HG02981 (cell line): ENCODE data around the gene IPPK.

ENCODE experiments used
- ATAC-seq: cut with Tn5 transposase; IDR thresholded peaks from one replicate; pipeline ENCODE4 v1.9.1; 2021; ENCODE audit warnings: mild to moderate bottlenecking, moderate library complexity; ENCODE audit not compliant: unreplicated experiment

IPPK gene

DNA sequence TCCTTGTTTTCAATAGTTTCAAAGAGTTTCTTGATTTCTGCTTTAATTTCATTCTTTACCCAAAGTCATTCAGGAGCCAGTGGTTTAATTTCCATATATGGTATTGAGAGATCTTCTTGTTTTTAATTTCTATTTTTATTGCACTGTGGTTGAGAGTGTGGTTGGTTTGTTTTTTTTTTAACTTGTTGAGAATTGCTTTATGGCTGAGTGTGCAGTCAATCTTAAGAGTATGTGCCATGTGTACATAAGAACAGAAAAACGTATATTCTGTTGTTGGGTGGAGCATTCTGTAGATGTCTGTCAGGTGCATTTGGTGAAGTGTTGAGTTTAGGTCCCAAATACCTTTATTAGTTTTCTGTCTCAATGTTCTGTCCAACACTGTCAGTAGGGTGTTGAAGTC, 26.7 kb upstream of the IPPK start:
- no peak for ATAC-seq

DNA sequence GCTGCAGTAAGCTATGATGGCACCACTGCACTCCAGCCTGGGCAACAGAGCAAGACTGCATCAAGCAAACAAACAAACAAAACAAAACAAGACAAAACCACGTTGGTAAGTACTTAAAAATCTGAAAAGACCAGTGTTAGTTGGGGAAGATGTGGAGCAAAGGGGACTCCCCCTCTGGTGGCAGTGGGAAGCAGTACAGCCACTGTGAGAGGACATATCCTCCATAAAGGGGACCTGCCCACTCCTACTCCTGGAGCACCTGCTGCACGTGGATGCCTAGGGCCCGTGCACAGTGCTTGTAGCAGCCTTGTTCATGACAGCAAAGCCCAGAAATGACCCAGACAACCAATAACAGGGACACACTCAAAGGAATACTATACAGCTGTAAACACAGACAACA, 17.0 kb upstream of the IPPK start:
- ATAC-seq = no peak

GRCh38 chr9:92685022-92685421, 15.1 kb upstream of the IPPK start:
- ATAC-seq = no peak

DNA sequence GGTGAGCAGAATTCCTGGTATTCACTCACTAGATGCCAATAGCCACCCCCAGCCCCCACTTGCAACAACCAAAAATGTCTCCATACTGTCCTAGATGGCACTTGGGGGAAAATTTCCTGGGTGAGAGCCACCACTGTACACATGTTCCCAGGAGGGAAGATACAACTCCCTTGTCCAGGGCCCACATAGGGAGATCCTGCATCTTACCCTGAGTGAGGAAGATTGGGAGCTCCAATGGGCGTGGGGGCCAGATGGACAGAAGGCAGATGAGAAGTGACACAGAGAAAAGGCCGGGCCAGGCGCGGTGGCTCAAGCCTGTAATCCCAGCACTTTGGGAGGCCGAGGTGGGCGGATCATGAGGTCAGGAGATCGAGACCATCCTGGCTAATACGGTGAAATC, 12.3 kb upstream of the IPPK start:
- no peak for ATAC-seq

DNA sequence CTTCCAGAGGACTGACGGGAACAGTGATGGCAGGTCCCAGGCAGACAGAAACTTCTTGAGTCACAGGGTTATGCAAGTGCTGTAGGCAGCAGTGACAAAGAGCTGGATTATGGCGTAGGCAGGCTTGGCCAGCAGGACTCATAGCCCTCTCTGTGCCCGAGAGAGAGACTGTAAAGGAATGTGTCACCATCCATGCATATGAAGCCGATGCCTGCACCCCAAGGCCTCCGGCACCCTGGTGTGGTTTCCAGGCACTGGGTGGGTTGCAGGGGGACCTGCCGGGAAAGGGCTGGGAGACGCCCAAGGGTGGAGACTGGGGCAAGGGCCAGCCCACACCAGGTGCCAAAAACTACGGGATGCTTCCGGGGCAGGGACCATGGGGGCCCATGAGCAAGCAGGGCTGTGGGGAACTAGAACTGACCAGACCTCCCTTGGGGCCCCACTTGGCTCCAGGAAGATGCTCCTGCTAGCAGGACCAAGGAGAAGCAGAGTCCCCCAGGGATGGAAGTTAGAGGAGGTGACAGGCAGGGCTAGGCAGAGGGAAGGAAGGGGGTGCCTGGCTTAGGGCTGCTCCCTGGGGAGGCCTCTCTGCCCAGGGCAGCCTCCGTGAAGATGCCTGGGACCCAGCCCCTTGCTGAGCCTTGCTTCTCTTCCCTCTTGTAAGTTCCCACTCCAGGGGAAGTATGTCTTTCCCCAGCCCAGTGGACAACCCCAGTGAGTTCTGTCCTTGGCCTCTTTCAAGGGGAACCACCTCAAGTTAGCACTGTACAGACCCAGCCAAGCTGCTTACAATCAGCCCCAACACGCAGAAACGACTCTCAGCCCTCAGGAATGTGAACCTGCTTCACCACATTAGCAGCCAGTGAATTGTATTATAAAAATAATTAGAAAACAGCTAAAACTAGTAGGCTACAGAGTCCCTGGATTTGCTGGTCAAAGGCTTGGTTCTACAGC, 10.5 kb upstream of the IPPK start:
- no peak for ATAC-seq

- ATAC-seq = no peak
These were observed 9.7 kb upstream of the IPPK start for GRCh38 chr9:92679413-92680165.

- ATAC-seq = no peak
These were observed 1.4 kb upstream of the IPPK start for GRCh38 chr9:92671323-92671722.

DNA sequence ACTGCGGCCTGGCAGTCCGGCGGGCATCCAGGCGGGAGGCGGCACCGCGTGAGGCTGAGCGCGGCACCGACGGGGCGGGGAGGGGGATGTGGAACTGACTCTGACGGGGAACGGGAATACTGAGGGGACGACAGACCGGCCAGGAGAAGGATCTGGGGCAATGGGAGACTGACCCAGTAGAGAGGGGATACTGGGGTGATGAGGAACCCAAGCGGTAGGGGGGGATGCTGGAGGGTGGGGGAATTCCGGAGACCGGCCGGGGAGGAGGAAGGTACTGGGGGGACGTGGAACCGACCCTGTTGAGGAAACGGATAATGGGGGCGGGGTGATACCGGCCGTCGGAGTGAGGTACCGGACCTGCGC, 423 bp downstream of the IPPK start:
- no peak for ATAC-seq

DNA sequence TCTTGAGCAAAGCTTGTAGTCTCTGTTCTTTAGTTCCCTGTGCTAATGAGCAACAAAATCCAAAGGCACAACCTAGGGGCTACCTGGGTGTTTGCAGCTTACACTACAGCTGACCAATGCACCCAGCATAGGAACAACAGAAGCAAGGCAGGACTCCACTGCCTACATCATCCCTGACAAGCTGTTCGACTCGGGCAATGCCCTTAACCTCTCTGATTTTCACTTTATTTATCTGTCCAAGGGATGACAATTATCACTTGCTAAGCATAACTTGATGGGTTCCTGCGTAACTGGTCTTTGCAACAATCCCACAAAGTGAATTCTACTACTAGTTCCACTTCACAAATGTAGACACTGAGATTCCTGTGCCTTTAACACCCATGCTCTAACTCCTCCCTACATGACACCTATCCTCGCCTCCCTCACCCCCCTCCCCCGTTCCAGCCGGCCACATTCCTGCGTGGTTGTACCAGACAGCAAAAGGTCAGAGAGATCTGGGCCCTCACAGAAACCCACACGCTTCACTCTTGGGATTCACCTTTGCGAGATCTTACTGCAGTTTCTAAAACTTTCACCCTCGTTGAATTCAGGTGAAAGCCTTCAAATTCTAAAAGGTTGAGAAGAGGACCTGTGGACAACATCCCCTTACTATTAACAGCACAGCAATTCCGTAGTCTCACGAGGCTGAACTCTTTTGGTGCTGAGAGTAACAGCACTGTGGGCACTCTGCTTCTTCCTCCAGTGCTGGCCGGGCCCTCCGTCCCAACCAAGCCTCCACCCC, 995 bp downstream of the IPPK start:
- no peak for ATAC-seq

DNA sequence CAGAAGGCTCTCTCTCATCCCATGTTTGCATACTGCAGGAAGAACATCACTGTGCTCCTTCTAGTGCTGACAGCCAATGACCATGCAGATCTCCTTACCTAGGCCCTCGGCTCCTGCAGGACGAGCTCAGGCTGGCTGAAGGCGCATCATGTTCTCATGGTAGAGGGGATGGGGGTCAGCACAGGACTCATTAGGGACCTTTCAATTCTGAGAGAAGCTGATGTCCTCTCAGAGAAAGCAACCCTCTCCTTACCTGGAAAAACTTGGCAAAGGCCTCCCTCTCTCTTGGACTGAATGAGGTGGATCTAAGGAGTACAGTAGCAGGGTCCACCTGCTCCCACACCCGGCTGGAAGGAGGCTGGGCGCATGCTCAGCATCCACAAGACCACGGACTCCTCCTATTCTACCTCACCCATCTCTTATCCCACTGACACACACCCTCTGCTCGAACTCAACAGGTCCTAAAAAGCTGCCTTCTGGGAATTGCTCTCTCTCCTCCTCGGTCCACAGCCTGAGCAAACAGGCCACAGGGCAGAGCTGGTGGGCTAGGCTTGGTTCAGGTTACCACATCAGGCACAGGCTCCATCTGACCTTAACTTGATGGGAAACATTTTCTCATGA, 2.9 kb downstream of the IPPK start:
- no peak for ATAC-seq

GRCh38 chr9:92666236-92666635, 3.7 kb downstream of the IPPK start:
- no peak for ATAC-seq

DNA sequence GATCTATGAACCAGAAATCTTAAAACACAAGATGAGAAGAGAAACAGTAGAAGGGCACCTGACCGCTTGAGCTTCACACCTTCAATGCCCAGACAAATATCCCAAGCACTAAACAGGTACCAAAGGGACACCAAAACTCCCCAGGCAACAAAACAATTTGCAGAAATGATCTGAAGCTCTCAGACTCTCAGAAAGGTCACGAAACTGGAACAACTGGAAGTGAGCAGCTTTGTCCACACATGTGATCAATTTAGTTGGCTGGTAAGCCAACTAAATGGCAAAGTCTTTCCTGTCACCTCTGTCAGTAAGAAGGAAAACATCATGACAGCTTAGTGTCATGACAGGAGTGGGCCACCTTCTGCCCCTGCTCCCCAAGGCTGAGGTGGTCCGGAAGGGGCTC, 4.1 kb downstream of the IPPK start:
- ATAC-seq = no peak

DNA sequence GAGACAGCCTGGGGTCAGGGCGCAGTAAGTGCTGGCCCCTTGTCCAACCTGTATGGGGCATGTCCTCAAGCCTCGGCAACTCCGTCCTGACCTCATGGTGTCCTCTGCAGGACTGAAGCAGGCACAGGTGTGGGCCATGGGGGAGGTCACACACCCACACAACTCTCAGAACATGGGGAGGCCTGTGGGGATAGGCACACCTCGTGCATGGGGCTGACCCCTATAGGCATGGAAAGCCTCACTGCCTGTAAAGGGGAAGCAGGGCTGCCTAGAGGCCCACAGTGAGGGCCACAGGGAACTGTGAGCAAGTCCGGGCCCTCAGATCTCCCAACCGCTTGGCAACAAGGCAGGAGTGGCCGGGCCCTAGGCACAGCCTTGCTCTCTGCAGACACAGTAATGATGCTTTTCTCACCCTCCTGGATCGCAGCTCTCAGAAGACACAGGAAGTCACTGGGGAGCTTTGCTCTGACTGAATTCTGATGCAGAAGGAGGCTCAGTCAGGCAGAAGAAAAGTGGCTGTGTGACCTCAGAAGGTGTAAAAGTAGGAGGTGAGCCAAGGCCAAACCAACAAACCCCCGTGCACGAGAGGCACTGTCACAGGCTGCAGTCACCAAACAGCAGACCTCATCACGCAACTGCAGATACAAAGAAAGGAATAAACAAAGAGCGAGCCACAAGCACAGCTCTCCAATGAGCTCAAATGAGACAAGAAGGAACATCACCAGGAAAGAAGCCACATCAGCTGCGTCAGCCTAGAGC, 5.4 kb downstream of the IPPK start:
- no peak for ATAC-seq

GRCh38 chr9:92663951-92664350, 6.0 kb downstream of the IPPK start:
- no peak for ATAC-seq

DNA sequence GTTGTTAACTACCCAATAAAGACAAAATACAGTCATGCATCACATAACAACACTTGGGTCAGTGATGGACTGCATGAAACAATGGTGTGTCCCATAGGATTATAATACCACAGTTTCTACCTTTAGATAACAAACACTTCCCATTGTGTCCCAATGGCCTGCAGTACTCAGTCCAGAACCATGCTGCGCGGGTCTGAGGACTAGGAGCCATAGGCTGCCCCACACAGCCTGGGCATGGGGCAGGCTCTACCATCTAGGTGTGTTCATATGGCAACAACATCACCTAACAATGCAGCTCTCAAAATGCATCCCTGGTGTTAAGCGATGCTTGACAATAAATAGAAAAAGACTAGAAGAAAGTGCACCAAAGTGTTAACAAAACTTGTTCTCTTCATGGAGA, 6.8 kb downstream of the IPPK start:
- no peak for ATAC-seq

- no peak for ATAC-seq
These were observed 8.2 kb downstream of the IPPK start for GRCh38 chr9:92661743-92662142.

- no peak for ATAC-seq
These were observed 8.8 kb downstream of the IPPK start for GRCh38 chr9:92661127-92661526.

DNA sequence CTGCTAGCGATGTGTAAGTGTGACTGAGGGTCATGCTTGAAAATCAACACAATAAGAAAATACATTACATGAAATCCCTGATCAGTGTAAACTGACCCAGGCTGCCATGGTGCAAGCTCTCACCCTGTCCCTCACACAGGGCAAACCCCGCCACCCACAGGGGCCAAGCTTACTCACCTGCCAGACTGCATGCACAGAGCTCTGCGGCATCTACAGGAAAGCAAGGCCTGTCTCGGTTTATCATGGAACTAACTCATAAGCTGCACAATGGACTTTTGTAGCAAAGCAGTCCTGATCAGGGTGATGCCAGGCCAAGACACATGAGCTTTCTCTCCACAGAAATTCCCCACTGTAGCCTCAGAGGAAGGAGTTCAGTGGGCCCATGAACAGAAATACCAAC, 9.7 kb downstream of the IPPK start:
- no peak for ATAC-seq

- no peak for ATAC-seq
These were observed 10.3 kb downstream of the IPPK start for GRCh38 chr9:92659601-92660000.

GRCh38 chr9:92658611-92659010, 11.3 kb downstream of the IPPK start:
- ATAC-seq = no peak
